Duodenal mucosa (tissue), 2 donors: ENCODE results near the gene IQGAP3.

ENCODE experiments used
- H3K27ac ChIP-seq: one replicate; pipeline ENCODE4 v1.7.0; 2013; ENCODE audit warnings: low read depth, low read length
- H3K27me3 ChIP-seq, 2 donors: one replicate each; pipeline ENCODE4 v1.7.0; 2013; ENCODE audit warnings: low read length in 2 of 2, control low read depth in 1 of 2; ENCODE audit not compliant: insufficient read depth in 2 of 2, control insufficient read depth in 1 of 2
- H3K36me3 ChIP-seq, 2 donors: one replicate each; pipeline ENCODE4 v1.7.0; 2013; ENCODE audit warnings: low read length in 2 of 2, control low read depth in 1 of 2; ENCODE audit not compliant: insufficient read depth in 2 of 2, control insufficient read depth in 1 of 2
- H3K4me1 ChIP-seq, 2 donors: one replicate each; pipeline ENCODE4 v1.7.0; 2013; ENCODE audit warnings: low read length in 2 of 2, control low read depth in 1 of 2; ENCODE audit not compliant: insufficient read depth in 2 of 2, control insufficient read depth in 1 of 2
- H3K4me3 ChIP-seq, 2 donors: one replicate each; pipeline ENCODE4 v1.7.0; 2013; ENCODE audit warnings: low read length in 2 of 2, low read depth in 1 of 2
- H3K9ac ChIP-seq, 2 donors: one replicate each; pipeline ENCODE4 v1.7.0; 2013; ENCODE audit warnings: low read length in 2 of 2, low read depth in 1 of 2
- H3K9me3 ChIP-seq, 2 donors: one replicate each; pipeline ENCODE4 v1.7.0; 2013; ENCODE audit warnings: low read length in 2 of 2, control low read depth in 1 of 2; ENCODE audit not compliant: control insufficient read depth in 1 of 2

The IQGAP3 gene

GRCh38 chr1:156547434-156547833, 24.9 kb downstream of the IQGAP3 start:
- no peak overlapping the region for H3K27ac ChIP-seq
- no peaks in the 10 kb centered on the region for H3K27me3 ChIP-seq
- H3K4me1 ChIP-seq, result no peaks in the 10 kb centered on the region
- H3K36me3 ChIP-seq, result peaks cover 3 to 30% of the 10 kb centered on the region in 2 donors
- no peaks in the 10 kb centered on the region for H3K9me3 ChIP-seq
- H3K9ac ChIP-seq, result no peak overlapping the region
- H3K4me3 ChIP-seq, result no peak overlapping the region

GRCh38 chr1:156546267-156546666, 26.1 kb downstream of the IQGAP3 start:
- no peaks in the 10 kb centered on the region for H3K9me3 ChIP-seq
- peaks cover 3 to 34% of the 10 kb centered on the region in 2 donors for H3K36me3 ChIP-seq
- no peak overlapping the region for H3K4me3 ChIP-seq
- no peak overlapping the region for H3K9ac ChIP-seq
- no peak overlapping the region for H3K27ac ChIP-seq
- peaks cover 0 to 5% of the 10 kb centered on the region in 2 donors for H3K4me1 ChIP-seq
- H3K27me3 ChIP-seq, result no peaks in the 10 kb centered on the region

GRCh38 chr1:156544592-156545102, 27.7 kb downstream of the IQGAP3 start:
- H3K4me1 ChIP-seq, result peaks cover 0 to 5% of the 10 kb centered on the region in 2 donors
- no peak overlapping the region for H3K4me3 ChIP-seq
- no peak overlapping the region for H3K27ac ChIP-seq
- no peak overlapping the region for H3K9ac ChIP-seq
- H3K9me3 ChIP-seq, result no peaks in the 10 kb centered on the region
- peaks cover 3 to 27% of the 10 kb centered on the region in 2 donors for H3K36me3 ChIP-seq
- no peaks in the 10 kb centered on the region for H3K27me3 ChIP-seq

- H3K9me3 ChIP-seq, result no peaks in the 10 kb centered on the region
- H3K36me3 ChIP-seq, result peaks cover 3 to 26% of the 10 kb centered on the region in 2 donors
- peaks cover 0 to 5% of the 10 kb centered on the region in 2 donors for H3K4me1 ChIP-seq
- no peak overlapping the region for H3K4me3 ChIP-seq
- H3K9ac ChIP-seq, result no peak overlapping the region
- no peak overlapping the region for H3K27ac ChIP-seq
- no peaks in the 10 kb centered on the region for H3K27me3 ChIP-seq
These were observed 29.3 kb downstream of the IQGAP3 start for GRCh38 chr1:156543066-156543465.

GRCh38 chr1:156540955-156541354, 31.4 kb downstream of the IQGAP3 start:
- Histone ChIP-seq H3K27ac (no peak overlapping the region), H3K4me1 (peaks cover 0 to 5% of the 10 kb centered on the region in 2 donors), H3K27me3 (no peaks in the 10 kb centered on the region), H3K36me3 (peaks cover 3 to 20% of the 10 kb centered on the region in 2 donors), H3K4me3 (no peak overlapping the region), H3K9ac (no peak overlapping the region), H3K9me3 (no peaks in the 10 kb centered on the region)

- Histone ChIP-seq H3K9me3 (no peaks in the 10 kb centered on the region), H3K4me3 (no peak overlapping the region), H3K36me3 (peaks cover 3 to 28% of the 10 kb centered on the region in 2 donors), H3K27me3 (no peaks in the 10 kb centered on the region), H3K9ac (no peak overlapping the region), H3K4me1 (peaks cover 0 to 5% of the 10 kb centered on the region in 2 donors), H3K27ac (no peak overlapping the region)
These were observed 32.5 kb downstream of the IQGAP3 start for GRCh38 chr1:156539818-156540355.

GRCh38 chr1:156538711-156539440, 33.5 kb downstream of the IQGAP3 start:
- H3K4me1 ChIP-seq, result peaks cover 0 to 5% of the 10 kb centered on the region in 2 donors
- no peak overlapping the region for H3K4me3 ChIP-seq
- H3K36me3 ChIP-seq, result peaks cover 3 to 33% of the 10 kb centered on the region in 2 donors
- H3K27ac ChIP-seq, result no peak overlapping the region
- H3K9me3 ChIP-seq, result no peaks in the 10 kb centered on the region
- no peaks in the 10 kb centered on the region for H3K27me3 ChIP-seq
- H3K9ac ChIP-seq, result no peak overlapping the region

- no peaks in the 10 kb centered on the region for H3K27me3 ChIP-seq
- H3K27ac ChIP-seq, result no peak overlapping the region
- H3K4me1 ChIP-seq, result peaks cover 0 to 5% of the 10 kb centered on the region in 2 donors
- H3K36me3 ChIP-seq, result peaks cover 0 to 42% of the 10 kb centered on the region in 2 donors
- no peaks in the 10 kb centered on the region for H3K9me3 ChIP-seq
- no peak overlapping the region for H3K9ac ChIP-seq
- H3K4me3 ChIP-seq, result no peak overlapping the region
These were observed 35.3 kb downstream of the IQGAP3 start for GRCh38 chr1:156537027-156537426.

GRCh38 chr1:156534424-156535060, 37.8 kb downstream of the IQGAP3 start:
- Histone ChIP-seq H3K27ac (no peak overlapping the region), H3K27me3 (no peaks in the 10 kb centered on the region), H3K36me3 (peaks cover 0 to 43% of the 10 kb centered on the region in 2 donors), H3K4me3 (no peak overlapping the region), H3K9me3 (no peaks in the 10 kb centered on the region), H3K9ac (no peak overlapping the region), H3K4me1 (no peaks in the 10 kb centered on the region)

- H3K4me3 ChIP-seq, result no peak overlapping the region
- H3K4me1 ChIP-seq, result no peaks in the 10 kb centered on the region
- H3K36me3 ChIP-seq, result peaks cover 0 to 40% of the 10 kb centered on the region in 2 donors
- no peaks in the 10 kb centered on the region for H3K27me3 ChIP-seq
- H3K27ac ChIP-seq, result no peak overlapping the region
- H3K9ac ChIP-seq, result no peak overlapping the region
- no peaks in the 10 kb centered on the region for H3K9me3 ChIP-seq
These were observed 38.7 kb downstream of the IQGAP3 start for GRCh38 chr1:156533568-156534220.
